ENCODE data around the gene GPRIN3.
"Not testable (repeated sequence)": the region's sequence is repeated elsewhere in the genome, so short reads cannot be mapped to it uniquely, and the experiment has no call there.

The GPRIN3 gene

GRCh38 chr4:89288430-89288829, 19.2 kb downstream of the GPRIN3 start:
- DNase-seq = no peak

GRCh38 chr4:89287945-89288344, 19.7 kb downstream of the GPRIN3 start:
- DNase-seq = no peak

- no peak for DNase-seq
Measured at GRCh38 chr4:89285745-89286144, 21.9 kb downstream of the GPRIN3 start.

GRCh38 chr4:89284828-89285227, 22.8 kb downstream of the GPRIN3 start:
- no peak for DNase-seq

- DNase-seq = no peak
Measured at GRCh38 chr4:89284020-89284424, 23.6 kb downstream of the GPRIN3 start.

- DNase-seq = no peak
Measured at GRCh38 chr4:89283226-89284009, 24.2 kb downstream of the GPRIN3 start.

GRCh38 chr4:89279385-89279784, 28.2 kb downstream of the GPRIN3 start:
- DNase-seq = no peak

- no peak for DNase-seq
Measured at GRCh38 chr4:89277412-89277811, 30.2 kb downstream of the GPRIN3 start.

- DNase-seq = no peak
Measured at GRCh38 chr4:89276296-89276695, 31.3 kb downstream of the GPRIN3 start.

- no peak for DNase-seq
Measured at GRCh38 chr4:89275587-89275986, 32.0 kb downstream of the GPRIN3 start.

- no peak for DNase-seq
Measured at GRCh38 chr4:89273741-89274141, 33.9 kb downstream of the GPRIN3 start.

GRCh38 chr4:89270792-89271191, 36.8 kb downstream of the GPRIN3 start:
- no peak for DNase-seq

GRCh38 chr4:89269121-89269666, 38.4 kb downstream of the GPRIN3 start:
- no peak for DNase-seq

GRCh38 chr4:89268679-89269078, 38.9 kb downstream of the GPRIN3 start:
- no peak for DNase-seq

GRCh38 chr4:89267846-89268245, 39.8 kb downstream of the GPRIN3 start:
- DNase-seq = no peak

- DNase-seq = no peak
Measured at GRCh38 chr4:89267392-89267791, 40.2 kb downstream of the GPRIN3 start.

- no peak for DNase-seq
Measured at GRCh38 chr4:89266128-89266527, 41.5 kb downstream of the GPRIN3 start.

- DNase-seq = no peak
Measured at GRCh38 chr4:89263265-89263664, 44.3 kb downstream of the GPRIN3 start.

- DNase-seq = no peak
Measured at GRCh38 chr4:89259301-89260028, 48.1 kb downstream of the GPRIN3 start.

- DNase-seq = no peak
Measured at GRCh38 chr4:89258506-89258905, 49.1 kb downstream of the GPRIN3 start.

- DNase-seq = no peak
Measured at GRCh38 chr4:89257376-89257775, 50.2 kb downstream of the GPRIN3 start.

GRCh38 chr4:89256203-89256800, 51.3 kb downstream of the GPRIN3 start:
- DNase-seq = no peak

GRCh38 chr4:89254847-89255246, 52.8 kb downstream of the GPRIN3 start:
- DNase-seq = no peak

GRCh38 chr4:89254347-89254746, 53.3 kb downstream of the GPRIN3 start:
- not testable (repeated sequence) for DNase-seq

All from NCI-H2107 (cell line).